Activated T-cell treated with anti-CD3 and anti-CD28 coated beads, Interleukin-2, amount 50 U/mL, for 72 hours (primary cell): ENCODE results near the gene CNTNAP5. TPM values are rescaled to one million over a fixed set of nuclear protein-coding genes. Genes with fewer than 3 reads are reported as not detected.

Experiments used
- ATAC-seq, 2 donors: fragments of 150-1000 bp; cut with Tn5 transposase; replicated peaks in 1 of 2; 2 replicates each; pipeline ENCODE4 v1.10.0; 2021; ENCODE audit warnings: moderate library complexity in 2 of 2, mild to moderate bottlenecking in 1 of 2
- DNase-seq, 2 donors: peaks; one replicate each; pipeline ENCODE4 v3.0.0; 2021 to 2022; ENCODE audit warnings: mixed read lengths in 1 of 2
- H3K27ac Mint-ChIP-seq: one replicate; pipeline ENCODE4 v1.8.0; 2022; ENCODE audit warnings: mild to moderate bottlenecking, moderate library complexity, mixed read lengths
- H3K27me3 Mint-ChIP-seq: one replicate; pipeline ENCODE4 v1.8.0; 2022; ENCODE audit warnings: low read depth, mixed read lengths
- H3K36me3 Mint-ChIP-seq, 2 donors: one replicate each; pipeline ENCODE4 v1.8.0; 2022; ENCODE audit warnings: mixed read lengths in 2 of 2, mild to moderate bottlenecking in 1 of 2; ENCODE audit not compliant: insufficient read depth in 2 of 2
- H3K4me1 Mint-ChIP-seq: one replicate; pipeline ENCODE4 v1.8.0; 2022; ENCODE audit warnings: low read depth, mixed read lengths
- H3K4me3 Mint-ChIP-seq, 2 donors: one replicate each; pipeline ENCODE4 v1.8.0; 2022; ENCODE audit warnings: mild to moderate bottlenecking in 2 of 2, mixed read lengths in 2 of 2, moderate library complexity in 2 of 2
- H3K9me3 Mint-ChIP-seq, 2 donors: one replicate each; pipeline ENCODE4 v1.8.0; 2022; ENCODE audit warnings: mixed read lengths in 2 of 2
- total RNA-seq, 2 donors: library from RNA; stranded (reverse); gene quantifications; one replicate each; pipeline ENCODE4 v1.2.3, GENCODE V29; 2022

Gene CNTNAP5
- total RNA-seq, 2 donors from 2014 or later = not detected

DNA sequence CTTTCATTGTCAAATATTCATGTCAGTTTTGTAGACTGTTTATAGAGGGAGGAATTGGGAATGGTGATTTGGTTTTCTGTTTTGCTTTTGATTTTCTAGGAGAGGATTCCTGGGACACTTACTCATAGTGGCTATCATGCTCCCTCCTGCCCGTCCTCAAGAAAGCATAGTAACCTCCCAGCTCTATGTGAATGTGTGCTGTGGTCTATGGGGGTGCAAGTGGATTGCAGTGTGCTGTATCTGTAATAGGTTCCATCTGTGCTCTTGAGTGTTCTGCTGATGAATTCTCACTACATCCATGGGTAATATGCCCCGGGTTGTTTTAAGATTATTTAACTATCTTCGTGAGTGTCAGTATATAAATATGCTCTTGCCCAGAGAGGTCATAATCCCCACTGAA, 811.3 kb downstream of the CNTNAP5 start:
- no peak overlapping the region for H3K27ac Mint-ChIP-seq
- no peaks in the 10 kb centered on the region for H3K36me3 Mint-ChIP-seq
- no peaks in the 10 kb centered on the region for H3K27me3 Mint-ChIP-seq
- peaks cover 5 to 7% of the 10 kb centered on the region in 2 donors for H3K9me3 Mint-ChIP-seq
- ATAC-seq = no peak
- DNase-seq = no peak
- no peak overlapping the region for H3K4me3 Mint-ChIP-seq
- no peaks in the 10 kb centered on the region for H3K4me1 Mint-ChIP-seq

DNA sequence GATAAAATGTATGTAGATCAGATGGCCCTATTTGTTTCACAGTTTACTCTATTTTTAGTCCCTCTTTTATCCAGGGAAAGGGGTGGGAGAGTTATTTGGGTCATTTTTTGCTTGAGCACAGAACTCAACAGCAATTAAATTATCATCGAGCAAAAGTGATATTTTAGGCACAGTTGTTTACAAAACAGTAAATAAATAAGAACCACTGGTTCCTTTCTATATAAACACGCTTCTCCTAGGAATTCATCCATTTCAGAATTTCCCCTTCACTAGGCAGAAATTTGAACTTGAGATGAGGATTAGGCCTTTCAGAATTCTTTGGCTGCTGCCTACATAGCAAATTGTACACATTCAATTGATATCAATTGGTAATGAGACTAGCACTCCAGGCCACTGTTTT, 812.4 kb downstream of the CNTNAP5 start:
- no peaks in the 10 kb centered on the region for H3K4me1 Mint-ChIP-seq
- no peaks in the 10 kb centered on the region for H3K27me3 Mint-ChIP-seq
- DNase-seq = no peak
- H3K9me3 Mint-ChIP-seq = peaks cover 7 to 9% of the 10 kb centered on the region in 2 donors
- H3K4me3 Mint-ChIP-seq = no peak overlapping the region
- ATAC-seq = no peak
- H3K27ac Mint-ChIP-seq = no peak overlapping the region
- H3K36me3 Mint-ChIP-seq = no peaks in the 10 kb centered on the region

DNA sequence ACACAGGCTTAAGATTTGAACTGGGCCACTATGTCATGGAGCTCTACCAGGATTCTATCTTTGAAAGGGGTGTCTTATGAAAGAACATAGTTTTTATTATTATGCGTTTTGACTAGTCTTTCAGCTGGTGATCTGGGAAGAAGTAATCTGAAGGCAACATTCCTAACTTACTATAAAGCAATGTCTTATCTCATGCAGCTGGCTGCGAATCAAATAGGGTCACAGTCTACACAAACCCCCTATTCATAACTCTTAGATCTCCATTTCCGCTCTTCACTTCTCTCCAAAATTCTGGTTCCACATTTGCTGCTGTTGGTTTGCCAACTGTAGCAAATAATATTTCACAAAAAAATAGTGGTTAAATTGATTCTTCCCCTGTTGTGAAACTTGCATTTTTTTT, 813.3 kb downstream of the CNTNAP5 start:
- no peaks in the 10 kb centered on the region for H3K36me3 Mint-ChIP-seq

DNA sequence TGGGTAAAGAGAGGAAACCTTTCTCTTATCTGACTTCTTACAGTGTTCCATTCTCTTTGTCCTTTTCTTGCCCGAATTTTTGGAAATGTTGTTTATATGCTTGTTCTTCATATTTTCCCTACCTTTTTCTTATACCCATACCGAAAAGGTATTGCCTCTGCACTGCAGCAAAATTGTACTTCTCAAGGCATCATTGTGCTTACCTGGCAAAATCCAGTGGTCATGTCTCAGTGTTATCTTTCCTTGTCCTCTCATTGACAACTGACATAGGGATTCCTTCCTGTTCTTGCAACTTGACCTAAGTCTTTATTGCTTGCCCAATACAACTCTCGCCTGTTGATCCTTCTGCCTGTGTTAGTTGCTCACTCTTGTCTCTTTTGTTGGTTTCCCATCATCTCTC, 842.2 kb downstream of the CNTNAP5 start:
- Mint-ChIP-seq H3K36me3 (no peaks in the 10 kb centered on the region), H3K27me3 (no peaks in the 10 kb centered on the region), H3K27ac (no peak overlapping the region), H3K4me1 (no peaks in the 10 kb centered on the region), H3K4me3 (no peak overlapping the region), H3K9me3 (peaks cover 3 to 7% of the 10 kb centered on the region in 2 donors)
- no peak for DNase-seq
- ATAC-seq = no peak

More for the DNA sequence above, 813.3 kb downstream of the CNTNAP5 start:
- Mint-ChIP-seq H3K4me3 (no peak overlapping the region), H3K27me3 (no peaks in the 10 kb centered on the region), H3K4me1 (no peaks in the 10 kb centered on the region), H3K27ac (no peak overlapping the region), H3K9me3 (peaks cover 7 to 9% of the 10 kb centered on the region in 2 donors)
- ATAC-seq = no peak
- DNase-seq = no peak

DNA sequence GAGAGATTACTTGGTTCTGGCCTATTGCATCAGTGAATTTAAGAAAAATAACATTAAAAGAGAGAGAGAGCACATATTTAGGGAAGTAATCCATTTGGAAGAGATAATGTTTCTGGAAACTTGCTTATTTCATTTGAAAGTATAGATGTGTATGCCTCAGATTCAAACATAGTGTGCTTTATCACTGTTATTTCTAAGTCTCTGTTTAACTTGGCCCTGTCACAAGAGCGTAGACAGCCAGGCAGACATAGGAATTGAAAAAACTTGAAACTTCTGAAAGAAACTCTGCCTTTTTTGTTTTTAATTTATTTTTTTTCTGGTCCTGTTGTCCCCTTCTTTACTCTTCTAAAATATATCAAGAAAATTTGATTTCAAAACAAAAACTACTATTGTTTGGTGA, 849.1 kb downstream of the CNTNAP5 start:
- Mint-ChIP-seq H3K4me1 (no peaks in the 10 kb centered on the region), H3K27ac (no peak overlapping the region), H3K36me3 (no peaks in the 10 kb centered on the region), H3K4me3 (no peak overlapping the region), H3K9me3 (peaks cover 1 to 6% of the 10 kb centered on the region in 2 donors), H3K27me3 (no peaks in the 10 kb centered on the region)
- ATAC-seq (no peak), DNase-seq (no peak)

DNA sequence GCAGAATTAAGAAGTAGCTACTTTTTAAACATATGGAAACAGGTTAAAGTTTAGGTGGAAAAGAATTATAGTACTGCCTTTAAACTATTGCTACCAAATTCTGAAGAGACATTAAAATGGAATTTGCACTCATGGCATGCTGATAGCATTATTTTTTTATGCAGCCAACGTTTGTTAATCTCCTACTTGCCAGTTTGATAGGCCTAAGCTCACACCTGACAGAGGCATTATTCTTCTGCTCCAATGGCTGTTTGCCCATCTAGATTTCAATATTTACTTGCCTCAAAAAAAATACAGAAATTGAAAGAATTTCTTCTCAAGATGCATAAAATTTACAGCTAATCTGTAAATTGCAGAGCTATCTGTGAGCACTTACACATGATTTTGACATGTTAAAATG, 849.6 kb downstream of the CNTNAP5 start:
- ATAC-seq (no peak), DNase-seq (no peak)
- no peaks in the 10 kb centered on the region for H3K27me3 Mint-ChIP-seq
- no peaks in the 10 kb centered on the region for H3K36me3 Mint-ChIP-seq
- peaks cover 1 to 6% of the 10 kb centered on the region in 2 donors for H3K9me3 Mint-ChIP-seq
- H3K27ac Mint-ChIP-seq = no peak overlapping the region
- no peak overlapping the region for H3K4me3 Mint-ChIP-seq
- no peaks in the 10 kb centered on the region for H3K4me1 Mint-ChIP-seq

DNA sequence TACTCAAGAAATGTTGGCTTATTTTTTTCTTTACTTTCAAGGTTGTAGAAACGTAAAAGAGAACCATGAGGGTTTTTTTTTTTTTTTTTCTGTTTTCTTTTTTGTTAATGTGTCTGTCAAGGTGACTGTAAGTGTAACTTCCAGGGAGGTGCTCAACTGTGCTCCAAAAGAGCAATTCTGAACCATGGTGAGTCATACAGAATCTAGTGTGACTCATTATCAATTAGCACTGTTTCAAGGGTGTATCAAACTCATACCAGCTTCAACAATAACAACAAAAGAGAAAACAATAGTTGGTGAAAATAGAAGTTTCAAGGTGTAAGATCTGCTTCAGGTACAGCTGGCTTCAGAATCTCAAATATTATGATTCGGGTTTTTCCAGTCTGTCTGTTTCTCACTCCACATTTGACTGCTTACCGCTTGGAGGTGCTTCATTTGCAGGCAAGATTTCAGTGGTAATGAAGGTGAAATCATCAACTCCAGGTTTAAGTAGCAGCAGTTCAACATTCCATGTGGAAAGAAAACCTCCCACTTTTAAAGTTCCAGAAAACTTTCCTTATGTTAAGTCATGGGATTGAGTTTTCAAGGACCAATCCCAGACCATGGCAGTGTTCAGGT, 850.6 kb downstream of the CNTNAP5 start:
- no peak overlapping the region for H3K27ac Mint-ChIP-seq
- H3K4me1 Mint-ChIP-seq = no peaks in the 10 kb centered on the region
- DNase-seq = no peak
- peaks cover 1 to 9% of the 10 kb centered on the region in 2 donors for H3K9me3 Mint-ChIP-seq
- H3K36me3 Mint-ChIP-seq = no peaks in the 10 kb centered on the region
- H3K4me3 Mint-ChIP-seq = no peak overlapping the region
- no peak for ATAC-seq
- H3K27me3 Mint-ChIP-seq = no peaks in the 10 kb centered on the region

DNA sequence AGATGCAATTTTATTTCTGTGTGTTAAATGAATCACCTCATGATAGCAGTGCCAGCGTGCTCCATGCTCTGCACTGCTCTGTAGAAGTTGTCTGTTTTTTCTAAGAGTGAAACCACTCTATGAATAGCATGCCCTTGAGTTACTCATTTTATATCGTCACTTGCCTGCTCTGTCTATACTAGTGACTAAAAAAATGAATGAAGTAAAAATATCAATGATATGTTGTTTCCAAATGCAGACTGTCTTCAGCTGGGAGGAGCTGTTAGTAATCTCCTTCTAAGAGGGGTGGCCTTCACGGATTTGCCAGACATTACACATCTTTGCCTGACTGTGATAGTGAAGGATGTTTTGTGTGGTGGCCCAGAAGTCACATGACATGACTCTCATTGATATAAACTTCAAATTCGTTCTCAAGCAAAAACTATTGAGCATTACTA, 852.1 kb downstream of the CNTNAP5 start:
- ATAC-seq (no peak), DNase-seq (no peak)
- Mint-ChIP-seq H3K27me3 (no peaks in the 10 kb centered on the region), H3K36me3 (no peaks in the 10 kb centered on the region), H3K27ac (no peak overlapping the region), H3K4me3 (no peak overlapping the region), H3K4me1 (no peaks in the 10 kb centered on the region), H3K9me3 (peaks cover 1 to 10% of the 10 kb centered on the region in 2 donors)

DNA sequence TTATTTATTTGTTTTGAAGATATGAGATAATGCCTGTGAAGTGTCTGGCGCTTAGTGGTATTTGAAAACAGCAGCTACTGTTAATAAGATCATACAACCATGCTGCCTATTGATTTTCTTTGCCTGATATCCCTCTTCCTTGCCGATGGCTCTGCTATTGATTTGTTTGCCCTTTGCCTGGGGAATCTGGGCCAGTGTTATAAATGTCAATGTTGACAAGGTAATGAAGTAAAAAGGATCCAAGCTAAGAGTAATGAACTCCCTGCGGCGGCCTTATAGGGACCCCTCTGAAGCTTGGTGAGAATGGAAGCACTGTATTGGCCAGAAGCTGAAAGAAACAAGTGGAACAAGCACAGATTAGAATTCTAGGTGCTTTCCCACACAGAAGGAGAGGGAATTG, 854.6 kb downstream of the CNTNAP5 start:
- ATAC-seq (no peak), DNase-seq (no peak)
- no peaks in the 10 kb centered on the region for H3K4me1 Mint-ChIP-seq
- H3K27ac Mint-ChIP-seq = no peak overlapping the region
- no peaks in the 10 kb centered on the region for H3K27me3 Mint-ChIP-seq
- H3K36me3 Mint-ChIP-seq = no peaks in the 10 kb centered on the region
- H3K4me3 Mint-ChIP-seq = no peak overlapping the region
- H3K9me3 Mint-ChIP-seq = peaks cover 10% of the 10 kb centered on the region in 2 donors

DNA sequence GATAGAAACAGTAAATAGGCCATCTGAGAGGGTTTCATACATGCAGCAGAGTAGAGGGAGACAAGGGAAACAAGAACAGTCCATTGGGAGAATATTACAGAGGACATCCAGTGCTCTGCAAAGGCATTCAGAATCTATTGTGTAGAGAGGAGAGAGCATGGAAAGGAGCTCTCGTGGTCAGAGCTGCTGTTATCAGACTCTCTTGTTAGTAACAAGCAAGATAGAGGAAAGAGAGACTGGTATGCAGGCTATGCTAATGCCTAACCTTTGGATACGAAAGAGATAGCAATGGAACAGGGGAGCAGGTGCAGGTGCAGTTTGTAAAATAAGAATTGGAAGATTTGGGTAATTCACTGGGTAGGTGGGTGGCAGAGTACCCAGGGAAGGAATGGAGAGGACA, 855.9 kb downstream of the CNTNAP5 start:
- DNase-seq = no peak
- Mint-ChIP-seq H3K9me3 (peaks cover 8 to 10% of the 10 kb centered on the region in 2 donors), H3K4me1 (no peaks in the 10 kb centered on the region), H3K4me3 (no peak overlapping the region), H3K27ac (no peak overlapping the region), H3K27me3 (no peaks in the 10 kb centered on the region), H3K36me3 (no peaks in the 10 kb centered on the region)
- no peak for ATAC-seq

DNA sequence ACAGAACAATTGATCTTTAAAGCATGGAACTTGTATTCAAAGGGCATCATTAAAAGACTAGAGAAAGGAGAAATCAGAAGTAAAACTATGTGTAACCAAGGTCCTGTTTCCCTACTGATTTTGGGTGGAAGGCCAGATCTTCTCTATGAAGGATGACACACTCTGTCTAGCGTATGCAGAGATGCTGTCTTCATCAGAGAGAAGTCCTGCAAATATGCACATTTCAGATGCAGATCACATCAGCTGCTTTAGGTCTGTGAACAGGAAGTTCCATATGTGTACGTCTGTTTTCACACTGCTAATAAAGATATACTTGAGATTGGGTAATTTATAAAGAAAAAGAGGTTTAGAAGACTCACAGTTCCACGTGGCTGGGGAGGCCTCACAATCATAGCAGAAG, 857.3 kb downstream of the CNTNAP5 start:
- Mint-ChIP-seq H3K4me3 (no peak overlapping the region), H3K36me3 (no peaks in the 10 kb centered on the region), H3K27me3 (no peaks in the 10 kb centered on the region), H3K9me3 (peaks cover 8 to 10% of the 10 kb centered on the region in 2 donors), H3K27ac (no peak overlapping the region), H3K4me1 (no peaks in the 10 kb centered on the region)
- DNase-seq (no peak), ATAC-seq (no peak)

DNA sequence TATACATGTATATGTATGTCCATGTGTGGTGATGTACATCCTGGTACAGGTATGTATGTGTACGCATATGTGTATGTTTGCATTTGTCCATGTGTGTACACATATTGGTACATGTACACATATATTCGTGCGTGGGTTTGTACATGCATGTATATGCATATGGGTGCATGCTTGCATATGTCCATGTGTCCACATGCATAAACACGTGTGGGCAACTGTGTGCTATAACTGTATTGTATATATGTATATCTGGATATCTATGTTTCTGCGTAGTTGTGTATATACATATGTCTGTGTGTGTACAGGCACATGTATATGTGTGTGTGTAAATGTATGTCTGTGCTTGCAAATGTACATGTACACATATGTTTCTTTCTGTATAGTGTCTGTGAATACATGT, 858.5 kb downstream of the CNTNAP5 start:
- H3K27me3 Mint-ChIP-seq = no peaks in the 10 kb centered on the region
- no peak overlapping the region for H3K27ac Mint-ChIP-seq
- no peaks in the 10 kb centered on the region for H3K36me3 Mint-ChIP-seq
- peaks cover 8 to 10% of the 10 kb centered on the region in 2 donors for H3K9me3 Mint-ChIP-seq
- DNase-seq (no peak), ATAC-seq (no peak)
- H3K4me3 Mint-ChIP-seq = no peak overlapping the region
- no peaks in the 10 kb centered on the region for H3K4me1 Mint-ChIP-seq

DNA sequence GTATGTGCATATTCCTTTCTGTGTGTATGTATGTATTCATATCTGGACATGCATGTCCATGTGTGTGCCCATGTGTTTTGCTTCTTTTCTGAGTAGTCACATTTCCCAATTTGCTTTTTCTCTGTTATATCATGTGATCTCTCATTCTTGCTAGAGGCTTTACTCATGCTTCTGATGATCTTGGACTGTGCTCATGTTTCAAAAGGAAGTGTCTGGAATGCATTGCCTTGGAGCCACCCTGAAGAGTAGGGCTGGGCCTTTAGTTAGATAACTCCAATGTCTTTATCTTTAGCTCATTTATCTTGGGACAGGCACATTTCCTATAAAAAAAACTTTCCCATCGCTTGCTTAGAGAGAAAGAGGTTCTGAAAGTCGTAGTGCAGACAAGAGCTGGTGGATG, 859.2 kb downstream of the CNTNAP5 start:
- ATAC-seq = no peak
- no peaks in the 10 kb centered on the region for H3K4me1 Mint-ChIP-seq
- H3K9me3 Mint-ChIP-seq = peaks cover 8 to 10% of the 10 kb centered on the region in 2 donors
- no peak for DNase-seq
- no peak overlapping the region for H3K27ac Mint-ChIP-seq
- no peak overlapping the region for H3K4me3 Mint-ChIP-seq
- H3K27me3 Mint-ChIP-seq = no peaks in the 10 kb centered on the region
- H3K36me3 Mint-ChIP-seq = no peaks in the 10 kb centered on the region

DNA sequence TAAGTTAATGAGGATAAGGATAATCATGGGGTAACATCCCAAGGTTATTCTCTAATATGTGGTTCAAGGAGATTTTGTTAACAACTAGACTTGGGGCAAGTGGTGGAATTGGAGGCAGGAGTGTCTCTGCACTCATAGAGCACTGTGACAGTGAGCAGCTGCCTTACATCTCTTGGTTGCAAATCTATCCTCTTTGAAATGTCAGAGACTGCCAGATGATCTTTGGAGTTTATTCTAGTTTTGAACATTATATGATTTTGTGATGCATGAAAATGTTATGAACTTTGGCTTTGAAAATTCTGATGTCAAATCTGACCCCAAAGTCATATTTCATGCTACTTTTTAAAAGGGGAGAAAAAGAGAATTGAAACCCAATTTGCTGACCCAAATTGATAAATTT, 861.1 kb downstream of the CNTNAP5 start:
- DNase-seq (no peak), ATAC-seq (no peak)
- Mint-ChIP-seq H3K9me3 (peaks cover 4 to 8% of the 10 kb centered on the region in 2 donors), H3K36me3 (no peaks in the 10 kb centered on the region), H3K27me3 (no peaks in the 10 kb centered on the region), H3K4me1 (no peaks in the 10 kb centered on the region), H3K4me3 (no peak overlapping the region), H3K27ac (no peak overlapping the region)
